Raji (cell line): ENCODE measurements around the gene MYL7.

Experiments
- POLR2A ChIP-seq: IDR thresholded peaks from 2 replicates; pipeline ENCODE4 v1.6.1; 2011; ENCODE audit warnings: low read depth, low read length, control low read depth; ENCODE audit not compliant: insufficient read depth

The MYL7 gene

GRCh38 chr7:44157116-44158080 is 16.3 kb upstream of the MYL7 start:
- TF ChIP-seq POLR2A, result no peak

GRCh38 chr7:44156453-44157010 is 15.4 kb upstream of the MYL7 start:
- no peak for TF ChIP-seq POLR2A

- TF ChIP-seq POLR2A, result no peak
These were observed 14.4 kb upstream of the MYL7 start for GRCh38 chr7:44155191-44156185.

- no peak for TF ChIP-seq POLR2A
These were observed 13.6 kb upstream of the MYL7 start for GRCh38 chr7:44154703-44155102.

- no peak for TF ChIP-seq POLR2A
These were observed 12.8 kb upstream of the MYL7 start for GRCh38 chr7:44153948-44154335.

- no peak for TF ChIP-seq POLR2A
These were observed 12.1 kb upstream of the MYL7 start for GRCh38 chr7:44152971-44153947.

- TF ChIP-seq POLR2A, result no peak
These were observed 10.8 kb upstream of the MYL7 start for GRCh38 chr7:44151956-44152355.

- no peak for TF ChIP-seq POLR2A
These were observed 10.1 kb upstream of the MYL7 start for GRCh38 chr7:44150966-44151941.

- no peak for TF ChIP-seq POLR2A
These were observed 9.3 kb upstream of the MYL7 start for GRCh38 chr7:44150466-44150832.

- TF ChIP-seq POLR2A, result no peak
These were observed 8.7 kb upstream of the MYL7 start for GRCh38 chr7:44149571-44150465.

GRCh38 chr7:44148961-44149536 is 7.9 kb upstream of the MYL7 start:
- TF ChIP-seq POLR2A, result no peak

- no peak for TF ChIP-seq POLR2A
These were observed 7.0 kb upstream of the MYL7 start for GRCh38 chr7:44148166-44148565.
